ENCODE measurements around the gene SGSH. TPM values are rescaled to one million over a fixed set of nuclear protein-coding genes. Genes with fewer than 3 reads are reported as not detected.
"Not testable (repeated sequence)": the region's sequence is repeated elsewhere in the genome, so short reads cannot be mapped to it uniquely, and the experiment has no call there.

Gene SGSH
- total RNA-seq (2014; rRNA removed) = 20.4 and 25.0 TPM in 2 replicates
- 27.2 TPM for polyA plus RNA-seq (2012)

GRCh38 chr17:80220054-80220735, at the start of gene SGSH, which contains the start of gene SLC26A11:
TSS of gene SGSH (minus strand) at chr17:80220333. CDS start at chr17:80220313, 20 bp downstream.
TSS of gene SLC26A11 (plus strand) at chr17:80220427. CDS start at chr17:80221561, 1,134 bp downstream.
- peak; percentile 61 for DNase-seq (ENCODE audit: low read depth)

- DNase-seq (ENCODE audit: low read depth) = no peak
Measured at GRCh38 chr17:80269405-80269807, 49.3 kb upstream of the SGSH start.

GRCh38 chr17:80268427-80268826, 48.3 kb upstream of the SGSH start:
- no peak for DNase-seq (ENCODE audit: low read depth)

- no peak for DNase-seq (ENCODE audit: low read depth)
Measured at GRCh38 chr17:80267391-80267790, 47.3 kb upstream of the SGSH start.

GRCh38 chr17:80265205-80266068, 45.3 kb upstream of the SGSH start:
- DNase-seq (ENCODE audit: low read depth) = no peak

GRCh38 chr17:80264205-80265075, 44.3 kb upstream of the SGSH start:
- DNase-seq (ENCODE audit: low read depth) = no peak

- DNase-seq (ENCODE audit: low read depth) = peak; percentile 89
Measured at GRCh38 chr17:80263253-80264204, 43.4 kb upstream of the SGSH start.

- no peak for DNase-seq (ENCODE audit: low read depth)
Measured at GRCh38 chr17:80262775-80263244, 42.7 kb upstream of the SGSH start.

GRCh38 chr17:80262291-80262690, 42.2 kb upstream of the SGSH start:
- DNase-seq (ENCODE audit: low read depth) = no peak

GRCh38 chr17:80261895-80262279, 41.8 kb upstream of the SGSH start:
- DNase-seq (ENCODE audit: low read depth) = no peak

GRCh38 chr17:80261159-80261894, 41.2 kb upstream of the SGSH start:
- DNase-seq (ENCODE audit: low read depth) = peak; percentile 61

GRCh38 chr17:80260791-80261158, 40.6 kb upstream of the SGSH start, which contains the start of gene RNF213:
TSS of gene RNF213 (plus strand) at chr17:80260852. CDS start at chr17:80263682, 2,830 bp downstream.
- peak; percentile 28 for DNase-seq (ENCODE audit: low read depth)

- DNase-seq (ENCODE audit: low read depth) = peak; percentile 71
Measured at GRCh38 chr17:80260069-80260535, 40.0 kb upstream of the SGSH start.

- no peak for DNase-seq (ENCODE audit: low read depth)
Measured at GRCh38 chr17:80259457-80260068, 39.4 kb upstream of the SGSH start.

- not testable (repeated sequence) for DNase-seq (ENCODE audit: low read depth)
Measured at GRCh38 chr17:80258296-80258695, 38.2 kb upstream of the SGSH start.

GRCh38 chr17:80257716-80258213, 37.6 kb upstream of the SGSH start:
- DNase-seq (ENCODE audit: low read depth) = no peak

GRCh38 chr17:80256034-80256350, 35.9 kb upstream of the SGSH start:
- DNase-seq (ENCODE audit: low read depth) = no peak

GRCh38 chr17:80254396-80255251, 34.5 kb upstream of the SGSH start:
- DNase-seq (ENCODE audit: low read depth) = peak; percentile 92

Measured in LHCN-M2 (cell line).